ENCODE measurements around the gene RHBG.

DNA sequence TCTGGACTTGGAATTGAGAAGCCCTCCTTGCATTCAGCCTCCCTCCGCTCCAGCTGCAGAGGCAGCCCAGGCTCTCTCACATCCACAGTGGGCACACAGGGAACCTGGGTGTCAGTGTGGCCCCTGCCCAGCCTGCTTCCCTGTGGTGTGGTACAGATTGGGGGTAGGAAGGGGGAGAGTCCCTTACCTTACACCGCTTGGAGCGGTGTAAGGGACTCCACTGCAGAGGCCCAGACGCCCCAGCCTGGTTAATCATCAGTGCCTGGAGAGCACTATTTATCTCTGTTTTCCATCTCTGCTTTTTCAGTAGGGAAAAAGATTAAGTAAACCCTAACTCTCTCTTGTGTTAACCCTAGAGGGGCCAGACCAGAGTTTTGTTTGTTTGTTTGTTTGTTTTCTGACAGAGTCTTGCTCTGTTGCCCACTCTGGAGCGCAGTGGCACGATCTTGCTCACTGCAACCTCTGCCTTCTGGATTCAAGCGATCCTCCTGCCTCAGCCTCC lies 803 bp upstream of the RHBG start:
- TF ChIP-seq, protein P1, sequence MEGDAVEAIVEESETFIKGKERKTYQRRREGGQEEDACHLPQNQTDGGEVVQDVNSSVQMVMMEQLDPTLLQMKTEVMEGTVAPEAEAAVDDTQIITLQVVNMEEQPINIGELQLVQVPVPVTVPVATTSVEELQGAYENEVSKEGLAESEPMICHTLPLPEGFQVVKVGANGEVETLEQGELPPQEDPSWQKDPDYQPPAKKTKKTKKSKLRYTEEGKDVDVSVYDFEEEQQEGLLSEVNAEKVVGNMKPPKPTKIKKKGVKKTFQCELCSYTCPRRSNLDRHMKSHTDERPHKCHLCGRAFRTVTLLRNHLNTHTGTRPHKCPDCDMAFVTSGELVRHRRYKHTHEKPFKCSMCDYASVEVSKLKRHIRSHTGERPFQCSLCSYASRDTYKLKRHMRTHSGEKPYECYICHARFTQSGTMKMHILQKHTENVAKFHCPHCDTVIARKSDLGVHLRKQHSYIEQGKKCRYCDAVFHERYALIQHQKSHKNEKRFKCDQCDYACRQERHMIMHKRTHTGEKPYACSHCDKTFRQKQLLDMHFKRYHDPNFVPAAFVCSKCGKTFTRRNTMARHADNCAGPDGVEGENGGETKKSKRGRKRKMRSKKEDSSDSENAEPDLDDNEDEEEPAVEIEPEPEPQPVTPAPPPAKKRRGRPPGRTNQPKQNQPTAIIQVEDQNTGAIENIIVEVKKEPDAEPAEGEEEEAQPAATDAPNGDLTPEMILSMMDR (IDR thresholded peaks at IDR 0.05), result no peak
- TF ChIP-seq EP300 (IDR thresholded peaks at IDR 0.05; ENCODE audit: low read depth), result no peak
